Measurements from ENCODE around the gene DMRT2.

Gene DMRT2

GRCh38 chr9:1009101-1009707 is 41.0 kb upstream of the DMRT2 start:
- DNase-seq (ENCODE audit: low read depth), result peak; percentile 67

GRCh38 chr9:1013021-1013420 is 37.1 kb upstream of the DMRT2 start:
- DNase-seq (ENCODE audit: low read depth), result no peak
- no peak for TF ChIP-seq CTCF (conservative IDR thresholded peaks at IDR 0.05; ENCODE audit: low read length)
- H3K4me3 ChIP-seq (ENCODE audit: low read length), result no peak overlapping the region

More at GRCh38 chr9:1009101-1009707, 41.0 kb upstream of the DMRT2 start:
- TF ChIP-seq CTCF (conservative IDR thresholded peaks at IDR 0.05; ENCODE audit: low read length), result peak; percentile 97
- H3K4me3 ChIP-seq (ENCODE audit: low read length), result no peak overlapping the region

- TF ChIP-seq CTCF (conservative IDR thresholded peaks at IDR 0.05; ENCODE audit: low read length), result no peak
- no peak for DNase-seq (ENCODE audit: low read depth)
- H3K4me3 ChIP-seq (ENCODE audit: low read length), result no peak overlapping the region
These were observed 35.9 kb upstream of the DMRT2 start for GRCh38 chr9:1014225-1014624.

- TF ChIP-seq CTCF (conservative IDR thresholded peaks at IDR 0.05; ENCODE audit: low read length), result no peak
- H3K4me3 ChIP-seq (ENCODE audit: low read length), result no peak overlapping the region
- DNase-seq (ENCODE audit: low read depth), result no peak
These were observed 35.5 kb upstream of the DMRT2 start for GRCh38 chr9:1014640-1015039.

- H3K4me3 ChIP-seq (ENCODE audit: low read length), result no peak overlapping the region
- TF ChIP-seq CTCF (conservative IDR thresholded peaks at IDR 0.05; ENCODE audit: low read length), result peak; percentile 54
- DNase-seq (ENCODE audit: low read depth), result peak; percentile 25
These were observed 32.0 kb upstream of the DMRT2 start for GRCh38 chr9:1018121-1018520.

- TF ChIP-seq CTCF (conservative IDR thresholded peaks at IDR 0.05; ENCODE audit: low read length), result no peak
These were observed 26.0 kb upstream of the DMRT2 start for GRCh38 chr9:1024112-1024511.

GRCh38 chr9:1025131-1025530 is 25.0 kb upstream of the DMRT2 start:
- no peak for TF ChIP-seq CTCF (conservative IDR thresholded peaks at IDR 0.05; ENCODE audit: low read length)
- DNase-seq (ENCODE audit: low read depth), result no peak
- no peak overlapping the region for H3K4me3 ChIP-seq (ENCODE audit: low read length)

More at GRCh38 chr9:1024112-1024511, 26.0 kb upstream of the DMRT2 start:
- no peak overlapping the region for H3K4me3 ChIP-seq (ENCODE audit: low read length)
- no peak for DNase-seq (ENCODE audit: low read depth)
